ENCODE data around the gene DEFB132. TPM values are rescaled to one million over a fixed set of nuclear protein-coding genes. Genes with fewer than 3 reads are reported as not detected.

DEFB132 gene
- total and polyA plus RNA-seq, 9 of the 15 experiments (the other 6 are each of a cell fraction or from before 2014, with no cell fraction given), result not detected

- TF ChIP-seq ZNF518B (CRISPR knock-in tag; IDR thresholded peaks at IDR 0.05), result no peak
- TF ChIP-seq E2F3 (CRISPR knock-in tag; IDR thresholded peaks at IDR 0.05), result no peak
- no peak for TF ChIP-seq ZNF134 (CRISPR knock-in tag; conservative IDR thresholded peaks at IDR 0.05)
- no peak for TF ChIP-seq PHF8 (IDR thresholded peaks at IDR 0.05; ENCODE audit: borderline replicate concordance, low read length)
- no peak for TF ChIP-seq SRSF9 (IDR thresholded peaks at IDR 0.05; ENCODE audit: borderline replicate concordance, low read depth, low read length)
- no peak for TF ChIP-seq TAF15 (IDR thresholded peaks at IDR 0.05; ENCODE audit: low read depth, low read length)
- no peak for TF ChIP-seq SUPT5H (IDR thresholded peaks at IDR 0.05)
- no peak for TF ChIP-seq MYNN (IDR thresholded peaks at IDR 0.05)
- no peak for TF ChIP-seq MYNN (CRISPR knock-in tag; IDR thresholded peaks at IDR 0.05)
- no peak for TF ChIP-seq CBX5 (IDR thresholded peaks at IDR 0.05; ENCODE audit: borderline replicate concordance, low read depth)
- no peak for TF ChIP-seq SNAPC5 (CRISPR knock-in tag; IDR thresholded peaks at IDR 0.05)
- no peak for TF ChIP-seq PURB (CRISPR knock-in tag; IDR thresholded peaks at IDR 0.05; ENCODE audit: low read depth)
- no peak for TF ChIP-seq ZBTB33 (CRISPR knock-in tag; IDR thresholded peaks at IDR 0.05)
- no peak for TF ChIP-seq DEAF1 (CRISPR knock-in tag; IDR thresholded peaks at IDR 0.05)
Observed at GRCh38 chr20:215796-216195, 41.7 kb upstream of the DEFB132 start (continued).
